ENCODE results near the gene TMEM54.

- TF ChIP-seq CTCF (IDR thresholded peaks at IDR 0.05 in 2 of 3, conservative IDR thresholded peaks at IDR 0.05 in 1 of 3; ENCODE audit: control insufficient read depth in 2 of 3, extremely low read depth in 1 of 3, insufficient read depth in 1 of 3, low read depth in 3 of 3, low read length in 3 of 3) (no peak), YBX1 (IDR thresholded peaks at IDR 0.05) (no peak), EZH2 (IDR thresholded peaks at IDR 0.05; ENCODE audit: borderline replicate concordance, control insufficient read depth, low read depth, low read length) (no peak), POLR2AphosphoS5 (IDR thresholded peaks at IDR 0.05; ENCODE audit: low read length) (no peak), YY1 (IDR thresholded peaks at IDR 0.05; ENCODE audit: low read depth, low read length) (no peak), TCF3 (IDR thresholded peaks at IDR 0.05; ENCODE audit: borderline replicate concordance, insufficient read depth, low read depth, low read length) (no peak), ATF2 (IDR thresholded peaks at IDR 0.05; ENCODE audit: low read length) (no peak)
Observed at GRCh38 chr1:32881871-32882850, 19.0 kb downstream of the TMEM54 start.

Measured in GM12878 (cell line).